ENCODE results near the gene BMP8A. TPM values are rescaled to one million over a fixed set of nuclear protein-coding genes. Genes with fewer than 3 reads are reported as not detected.
A peak's percentile ranks its signal among the peaks of the same experiment; 100 is the strongest.

Gene BMP8A
- total RNA-seq, 2 experiments from 2014 or later = 0.22 to 0.36 TPM

GRCh38 chr1:39539252-39539790, 47.9 kb downstream of the BMP8A start:
- peak; percentile 90 for TF ChIP-seq CTCF (IDR thresholded peaks at IDR 0.05)
- peaks cover 24% of the 10 kb centered on the region for H3K36me3 Mint-ChIP-seq (ENCODE audit: low read depth)
- ChIA-PET CTCF (interaction anchor here (0.5 to 3.2 kb wide), 46 partner anchors 9 to 442 kb away, joined by 3 to 25 read pairs (median 4); partner anchors contain the start of gene BMP8A), POLR2A (no interaction called here)
- intact Hi-C loops (cut with micrococcal nuclease) = no loop called here
- no peaks in the 10 kb centered on the region for H3K9me3 Mint-ChIP-seq
- H3K27me3 Mint-ChIP-seq = no peaks in the 10 kb centered on the region
- no peak overlapping the region for H3K4me3 Mint-ChIP-seq
- peak; percentile 90 for ATAC-seq
- H3K27ac Mint-ChIP-seq = no peak overlapping the region
- H3K4me1 Mint-ChIP-seq (ENCODE audit: low read depth) = peaks cover 2% of the 10 kb centered on the region
- DNase-seq = peak; percentile 62

- Mint-ChIP-seq H3K27me3 (no peaks in the 10 kb centered on the region), H3K4me1 (ENCODE audit: low read depth) (peaks cover 2% of the 10 kb centered on the region), H3K27ac (no peak overlapping the region), H3K9me3 (no peaks in the 10 kb centered on the region), H3K4me3 (no peak overlapping the region), H3K36me3 (ENCODE audit: low read depth) (peaks cover 25% of the 10 kb centered on the region)
- ATAC-seq = no peak
- CTCF ChIA-PET = interaction anchor here (1.3 to 3.2 kb wide), 4 partner anchors 14 to 443 kb away, joined by 3 to 25 read pairs (median 6); no protein-coding TSS in a partner anchor
- intact Hi-C loops (cut with micrococcal nuclease) = loop anchor here (10.0 kb wide), 1 partner anchor 446 kb away; no protein-coding TSS in a partner anchor
- no peak for TF ChIP-seq CTCF (IDR thresholded peaks at IDR 0.05)
- DNase-seq = no peak
- POLR2A ChIA-PET = no interaction called here
These were observed 49.1 kb downstream of the BMP8A start for GRCh38 chr1:39540504-39541031.

GRCh38 chr1:39542924-39543323, 51.5 kb downstream of the BMP8A start:
- Mint-ChIP-seq H3K9me3 (no peaks in the 10 kb centered on the region), H3K27me3 (no peaks in the 10 kb centered on the region)

GRCh38 chr1:39544327-39544726, 52.9 kb downstream of the BMP8A start:
- Mint-ChIP-seq H3K36me3 (ENCODE audit: low read depth) (peaks cover 19% of the 10 kb centered on the region), H3K27me3 (no peaks in the 10 kb centered on the region), H3K9me3 (no peaks in the 10 kb centered on the region), H3K4me1 (ENCODE audit: low read depth) (no peaks in the 10 kb centered on the region), H3K27ac (no peak overlapping the region), H3K4me3 (no peak overlapping the region)
- intact Hi-C loops (cut with micrococcal nuclease) = loop anchor here (10.0 kb wide), 1 partner anchor 450 kb away; no protein-coding TSS in a partner anchor
- ChIA-PET POLR2A (no interaction called here), CTCF (interaction anchor here (1.2 kb wide), 1 partner anchor 134 kb away, joined by 3 read pairs; no protein-coding TSS in a partner anchor)
- no peak for DNase-seq
- no peak for ATAC-seq
- no peak for TF ChIP-seq CTCF (IDR thresholded peaks at IDR 0.05)

More at GRCh38 chr1:39542924-39543323, 51.5 kb downstream of the BMP8A start:
- DNase-seq (no peak), ATAC-seq (no peak)
- Mint-ChIP-seq H3K27ac (no peak overlapping the region), H3K4me3 (no peak overlapping the region), H3K4me1 (ENCODE audit: low read depth) (peaks cover 2% of the 10 kb centered on the region), H3K36me3 (ENCODE audit: low read depth) (peaks cover 27% of the 10 kb centered on the region)
- ChIA-PET POLR2A (no interaction called here), CTCF (interaction anchor here (2.0 kb wide), 1 partner anchor 445 kb away, joined by 8 read pairs; no protein-coding TSS in a partner anchor)
- intact Hi-C loops (cut with micrococcal nuclease) = loop anchor here (10.0 kb wide), 1 partner anchor 448 kb away; no protein-coding TSS in a partner anchor
- TF ChIP-seq CTCF (IDR thresholded peaks at IDR 0.05) = no peak

GRCh38 chr1:39545531-39545930, 54.1 kb downstream of the BMP8A start:
- no peak overlapping the region for H3K27ac Mint-ChIP-seq
- no peaks in the 10 kb centered on the region for H3K9me3 Mint-ChIP-seq
- ChIA-PET POLR2A (no interaction called here), CTCF (interaction anchor here (1.0 to 1.3 kb wide), 3 partner anchors 37 to 136 kb away, joined by 3 read pairs; no protein-coding TSS in a partner anchor)
- intact Hi-C loops (cut with micrococcal nuclease) = loop anchor here (10.0 kb wide), 1 partner anchor 451 kb away; no protein-coding TSS in a partner anchor
- DNase-seq (no peak), ATAC-seq (no peak)
- no peak for TF ChIP-seq CTCF (IDR thresholded peaks at IDR 0.05)
- no peaks in the 10 kb centered on the region for H3K27me3 Mint-ChIP-seq
- no peak overlapping the region for H3K4me3 Mint-ChIP-seq
- peaks cover 14% of the 10 kb centered on the region for H3K36me3 Mint-ChIP-seq (ENCODE audit: low read depth)
- H3K4me1 Mint-ChIP-seq (ENCODE audit: low read depth) = no peaks in the 10 kb centered on the region

Data from activated CD8-positive, alpha-beta T cell treated with anti-CD3 and anti-CD28 coated beads for 36 hours (primary cell).